Subcutaneous abdominal adipose tissue (tissue), 5 donors: Measurements from ENCODE around the gene DLG1.
A peak's percentile ranks its signal among the peaks of the same experiment; 100 is the strongest.

ENCODE experiments used
- H3K27ac ChIP-seq: one replicate; pipeline ENCODE4 v1.7.0; 2013; ENCODE audit warnings: low read depth, mild to moderate bottlenecking, inconsistent platforms, low read length, moderate library complexity
- H3K27me3 ChIP-seq, 5 donors: one replicate each; pipeline ENCODE4 v1.7.0; 2013; ENCODE audit warnings: low read length in 5 of 5, inconsistent platforms in 1 of 5; ENCODE audit not compliant: control insufficient read depth in 5 of 5, insufficient read depth in 4 of 5
- H3K36me3 ChIP-seq, 5 donors: one replicate each; pipeline ENCODE4 v1.7.0; 2013; ENCODE audit warnings: low read length in 5 of 5; ENCODE audit not compliant: control insufficient read depth in 5 of 5, insufficient read depth in 5 of 5
- H3K4me1 ChIP-seq, 5 donors: one replicate each; pipeline ENCODE4 v1.7.0; 2013; ENCODE audit warnings: low read length in 5 of 5, mild to moderate bottlenecking in 3 of 5, moderate library complexity in 1 of 5; ENCODE audit not compliant: control insufficient read depth in 5 of 5, insufficient read depth in 5 of 5
- H3K4me3 ChIP-seq, 5 donors: one replicate each; pipeline ENCODE4 v1.7.0; 2013; ENCODE audit warnings: low read length in 5 of 5, low read depth in 1 of 5
- H3K9ac ChIP-seq, 5 donors: one replicate each; pipeline ENCODE4 v1.7.0; 2013; ENCODE audit warnings: low read length in 5 of 5, mild to moderate bottlenecking in 4 of 5, moderate library complexity in 3 of 5
- H3K9me3 ChIP-seq, 5 donors: one replicate each; pipeline ENCODE4 v1.7.0; 2013; ENCODE audit warnings: low read length in 5 of 5; ENCODE audit not compliant: control insufficient read depth in 5 of 5
- donor health status: healthy.
- donor health status: healthy.
- donor health status: healthy.
- donor health status: healthy.
- donor health status: healthy.

DLG1 gene

DNA sequence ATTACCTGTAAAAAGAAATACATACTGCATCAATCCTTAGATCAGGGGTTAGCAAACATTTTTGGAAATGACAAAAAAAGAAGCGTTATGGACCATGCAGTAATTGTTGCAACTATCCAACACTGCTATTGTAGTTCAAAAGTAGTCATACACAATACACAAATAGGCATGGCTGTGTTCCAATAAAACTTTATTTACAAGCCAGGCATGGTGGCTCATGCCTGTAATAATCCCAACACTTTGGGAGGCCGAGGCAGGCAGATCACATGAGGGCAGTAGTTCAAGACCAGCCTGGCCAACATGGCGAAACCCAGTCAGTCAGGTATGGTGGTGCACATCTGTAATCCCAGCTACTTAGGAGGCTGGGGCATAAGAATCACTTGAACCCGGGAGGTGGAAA lies 124.8 kb downstream of the DLG1 start:
- Histone ChIP-seq H3K4me1 (peaks cover 0 to 59% (median 24%) of the 10 kb centered on the region in 5 donors), H3K4me3 (no peak overlapping the region), H3K36me3 (no peaks in the 10 kb centered on the region), H3K9me3 (no peaks in the 10 kb centered on the region), H3K27ac (peak overlapping the region; percentile 84), H3K9ac (no peak overlapping the region), H3K27me3 (no peaks in the 10 kb centered on the region)

- peak overlapping the region; percentile 8 for H3K27ac ChIP-seq
- H3K4me1 ChIP-seq: peaks cover 0 to 50% (median 15%) of the 10 kb centered on the region in 5 donors
- H3K36me3 ChIP-seq: no peaks in the 10 kb centered on the region
- no peak overlapping the region for H3K4me3 ChIP-seq
- H3K9ac ChIP-seq: no peak overlapping the region
- H3K9me3 ChIP-seq: no peaks in the 10 kb centered on the region
- no peaks in the 10 kb centered on the region for H3K27me3 ChIP-seq
Observed at GRCh38 chr3:197171481-197172067, 126.8 kb downstream of the DLG1 start.

DNA sequence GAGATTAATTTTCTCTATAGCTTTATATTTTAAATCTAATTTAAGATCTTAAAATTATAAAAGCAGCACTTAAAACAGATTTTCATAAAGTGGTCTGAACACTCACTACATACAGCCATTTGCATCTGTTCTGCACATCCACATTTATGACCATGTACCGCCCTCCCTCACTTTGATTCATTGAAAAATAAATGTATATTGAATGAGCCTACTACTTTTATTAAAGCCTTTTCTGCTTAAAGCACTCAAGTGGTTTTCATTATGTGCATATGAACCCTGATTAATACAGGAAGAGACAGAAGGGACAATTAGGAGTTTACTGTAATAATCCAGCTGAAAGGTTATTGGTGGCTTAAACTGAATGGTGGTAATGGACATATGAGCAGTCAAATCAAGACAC lies 129.4 kb downstream of the DLG1 start:
- Histone ChIP-seq H3K9me3 (no peaks in the 10 kb centered on the region), H3K27ac (peak overlapping the region; percentile 25), H3K36me3 (peaks cover 0 to 3% (median 0%) of the 10 kb centered on the region in 5 donors), H3K4me1 (peaks cover 0 to 41% (median 12%) of the 10 kb centered on the region in 5 donors), H3K27me3 (no peaks in the 10 kb centered on the region), H3K4me3 (no peak overlapping the region), H3K9ac (peak overlapping the region in 1 of 5 donors; percentile 46)

- H3K9me3 ChIP-seq: no peaks in the 10 kb centered on the region
Observed at GRCh38 chr3:197168606-197169005, 129.8 kb downstream of the DLG1 start.

GRCh38 chr3:197168063-197168462 lies 130.3 kb downstream of the DLG1 start:
- Histone ChIP-seq H3K9me3 (no peaks in the 10 kb centered on the region), H3K4me3 (no peak overlapping the region), H3K27ac (peak overlapping the region; percentile 25), H3K9ac (no peak overlapping the region), H3K27me3 (no peaks in the 10 kb centered on the region), H3K36me3 (peaks cover 0 to 6% (median 0%) of the 10 kb centered on the region in 5 donors), H3K4me1 (peaks cover 0 to 34% (median 12%) of the 10 kb centered on the region in 5 donors)

More at GRCh38 chr3:197168606-197169005, 129.8 kb downstream of the DLG1 start:
- Histone ChIP-seq H3K27ac (peak overlapping the region; percentile 25), H3K4me3 (no peak overlapping the region), H3K9ac (peak overlapping the region in 1 of 5 donors; percentile 46), H3K36me3 (peaks cover 0 to 3% (median 0%) of the 10 kb centered on the region in 5 donors), H3K27me3 (no peaks in the 10 kb centered on the region), H3K4me1 (peaks cover 0 to 37% (median 12%) of the 10 kb centered on the region in 5 donors)

DNA sequence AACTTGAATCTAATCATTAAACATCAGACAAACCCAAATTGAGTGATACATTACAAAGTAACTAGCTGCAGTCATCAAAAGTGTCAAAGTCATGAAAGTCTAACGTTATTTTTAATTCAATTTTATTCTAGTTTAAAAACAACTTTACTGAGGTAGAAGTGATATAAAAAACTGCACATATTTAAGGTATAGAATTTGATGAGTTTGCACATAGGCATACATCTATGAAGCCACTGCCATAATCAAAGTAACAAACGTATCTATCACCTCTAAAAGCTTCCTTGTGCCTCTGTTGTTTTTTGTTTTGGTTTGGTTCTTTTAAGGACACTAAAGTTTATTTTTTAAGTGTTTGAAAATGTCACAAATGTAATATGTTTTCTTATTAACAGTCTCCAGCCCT lies 130.9 kb downstream of the DLG1 start:
- H3K4me1 ChIP-seq: peaks cover 0 to 29% (median 7%) of the 10 kb centered on the region in 5 donors
- no peak overlapping the region for H3K9ac ChIP-seq
- peaks cover 0 to 7% (median 0%) of the 10 kb centered on the region in 5 donors for H3K36me3 ChIP-seq
- H3K4me3 ChIP-seq: no peak overlapping the region
- no peaks in the 10 kb centered on the region for H3K27me3 ChIP-seq
- no peaks in the 10 kb centered on the region for H3K9me3 ChIP-seq
- peak overlapping the region; percentile 25 for H3K27ac ChIP-seq

- H3K9ac ChIP-seq: no peak overlapping the region
Observed at GRCh38 chr3:197165890-197166289, 132.5 kb downstream of the DLG1 start.

DNA sequence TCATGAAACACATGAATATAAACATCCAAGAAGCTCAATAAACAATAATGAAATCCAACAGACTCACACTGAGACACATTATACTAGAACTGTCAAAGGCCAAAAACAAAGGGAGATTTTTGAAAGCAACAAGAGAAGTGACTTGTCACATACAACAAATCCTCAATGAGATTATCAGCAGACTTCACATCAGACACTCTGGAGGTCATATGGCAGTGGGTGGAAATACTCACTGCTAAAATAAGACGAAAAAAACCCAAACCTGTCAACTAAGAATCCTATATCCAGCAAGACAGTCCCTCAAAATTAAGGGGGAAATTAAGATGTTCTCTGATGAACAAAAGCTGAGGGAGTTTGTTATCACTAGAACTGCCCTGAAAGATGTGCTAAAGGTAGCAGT lies 143.4 kb downstream of the DLG1 start:
- Histone ChIP-seq H3K36me3 (peaks cover 0 to 26% (median 0%) of the 10 kb centered on the region in 5 donors), H3K9me3 (peaks cover 0 to 15% (median 13%) of the 10 kb centered on the region in 5 donors), H3K4me3 (no peak overlapping the region), H3K9ac (no peak overlapping the region), H3K4me1 (peaks cover 0 to 17% (median 5%) of the 10 kb centered on the region in 5 donors), H3K27ac (no peak overlapping the region), H3K27me3 (no peaks in the 10 kb centered on the region)

More at GRCh38 chr3:197165890-197166289, 132.5 kb downstream of the DLG1 start:
- Histone ChIP-seq H3K4me3 (no peak overlapping the region), H3K27me3 (no peaks in the 10 kb centered on the region), H3K36me3 (peaks cover 0 to 7% (median 0%) of the 10 kb centered on the region in 5 donors), H3K9me3 (no peaks in the 10 kb centered on the region), H3K27ac (no peak overlapping the region), H3K4me1 (peaks cover 0 to 27% (median 6%) of the 10 kb centered on the region in 5 donors)

- Histone ChIP-seq H3K9me3 (peaks cover 0 to 10% (median 7%) of the 10 kb centered on the region in 5 donors), H3K9ac (no peak overlapping the region), H3K27me3 (no peaks in the 10 kb centered on the region), H3K4me1 (peaks cover 0 to 22% (median 10%) of the 10 kb centered on the region in 5 donors), H3K4me3 (no peak overlapping the region), H3K36me3 (peaks cover 0 to 11% (median 0%) of the 10 kb centered on the region in 5 donors), H3K27ac (peak overlapping the region; percentile 81)
Observed at GRCh38 chr3:197151580-197151979, 146.8 kb downstream of the DLG1 start.

DNA sequence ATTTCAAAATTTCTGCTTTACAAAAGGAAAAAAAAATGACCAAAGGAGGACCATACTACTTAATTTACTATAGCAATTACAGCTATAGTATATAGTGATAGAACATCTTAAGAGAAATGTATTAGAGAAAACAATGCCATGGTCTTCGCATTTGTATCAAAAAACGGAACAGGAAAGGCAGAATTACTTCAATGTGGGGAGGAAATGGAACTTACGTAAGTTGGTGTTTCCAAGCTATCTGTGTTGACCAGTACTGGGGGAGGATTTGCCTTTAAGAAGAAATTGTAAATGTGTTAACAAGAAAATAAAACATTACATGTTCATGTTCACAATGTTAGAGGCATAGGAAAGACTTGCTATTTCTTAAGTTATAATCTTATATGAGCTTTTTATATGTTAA lies 148.9 kb downstream of the DLG1 start:
- Histone ChIP-seq H3K9ac (peak overlapping the region in 2 of 5 donors; percentile 15 to 60), H3K9me3 (no peaks in the 10 kb centered on the region), H3K4me1 (peaks cover 0 to 22% (median 10%) of the 10 kb centered on the region in 5 donors), H3K36me3 (no peaks in the 10 kb centered on the region), H3K27ac (peak overlapping the region; percentile 81), H3K4me3 (no peak overlapping the region), H3K27me3 (no peaks in the 10 kb centered on the region)
